ENCODE results near the gene HIVEP1.

DNA sequence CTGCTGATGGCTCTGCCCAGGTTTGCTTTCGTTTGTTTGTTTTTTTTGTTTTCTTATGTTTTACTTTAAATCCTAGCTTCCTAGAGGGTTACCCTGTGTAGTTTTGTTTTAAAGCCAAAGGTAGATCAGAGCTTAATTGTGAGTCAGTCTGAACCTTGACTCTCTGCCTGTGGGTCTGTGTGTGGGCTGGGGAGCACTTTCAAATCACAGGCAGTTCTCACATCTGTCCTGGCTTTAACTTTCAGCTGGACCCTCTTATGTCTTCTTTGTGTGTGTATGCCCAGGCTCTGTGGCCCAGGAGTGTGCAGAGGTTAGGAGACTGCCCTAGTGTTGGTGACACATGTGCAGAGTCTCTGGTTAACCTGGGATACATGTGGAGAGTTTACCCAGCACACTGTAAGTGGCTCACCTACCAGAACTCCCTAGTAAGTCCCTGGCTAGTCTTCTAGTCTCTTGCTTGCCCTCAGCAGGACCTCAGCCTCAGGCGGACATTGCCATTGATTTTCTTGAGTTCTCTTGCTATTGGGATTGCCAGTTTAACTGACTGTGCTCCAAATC lies 19.0 kb downstream of the HIVEP1 start:
- TF ChIP-seq POLR2A (IDR thresholded peaks at IDR 0.05), result no peak
- TF ChIP-seq, protein P1, sequence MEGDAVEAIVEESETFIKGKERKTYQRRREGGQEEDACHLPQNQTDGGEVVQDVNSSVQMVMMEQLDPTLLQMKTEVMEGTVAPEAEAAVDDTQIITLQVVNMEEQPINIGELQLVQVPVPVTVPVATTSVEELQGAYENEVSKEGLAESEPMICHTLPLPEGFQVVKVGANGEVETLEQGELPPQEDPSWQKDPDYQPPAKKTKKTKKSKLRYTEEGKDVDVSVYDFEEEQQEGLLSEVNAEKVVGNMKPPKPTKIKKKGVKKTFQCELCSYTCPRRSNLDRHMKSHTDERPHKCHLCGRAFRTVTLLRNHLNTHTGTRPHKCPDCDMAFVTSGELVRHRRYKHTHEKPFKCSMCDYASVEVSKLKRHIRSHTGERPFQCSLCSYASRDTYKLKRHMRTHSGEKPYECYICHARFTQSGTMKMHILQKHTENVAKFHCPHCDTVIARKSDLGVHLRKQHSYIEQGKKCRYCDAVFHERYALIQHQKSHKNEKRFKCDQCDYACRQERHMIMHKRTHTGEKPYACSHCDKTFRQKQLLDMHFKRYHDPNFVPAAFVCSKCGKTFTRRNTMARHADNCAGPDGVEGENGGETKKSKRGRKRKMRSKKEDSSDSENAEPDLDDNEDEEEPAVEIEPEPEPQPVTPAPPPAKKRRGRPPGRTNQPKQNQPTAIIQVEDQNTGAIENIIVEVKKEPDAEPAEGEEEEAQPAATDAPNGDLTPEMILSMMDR (IDR thresholded peaks at IDR 0.05), result no peak

All from Peyer's patch (tissue), 4 donors.